ENCODE measurements around the gene SRP14.
A peak's percentile ranks its signal among the peaks of the same experiment; 100 is the strongest.

SRP14 gene, protein sequence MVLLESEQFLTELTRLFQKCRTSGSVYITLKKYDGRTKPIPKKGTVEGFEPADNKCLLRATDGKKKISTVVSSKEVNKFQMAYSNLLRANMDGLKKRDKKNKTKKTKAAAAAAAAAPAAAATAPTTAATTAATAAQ

DNA sequence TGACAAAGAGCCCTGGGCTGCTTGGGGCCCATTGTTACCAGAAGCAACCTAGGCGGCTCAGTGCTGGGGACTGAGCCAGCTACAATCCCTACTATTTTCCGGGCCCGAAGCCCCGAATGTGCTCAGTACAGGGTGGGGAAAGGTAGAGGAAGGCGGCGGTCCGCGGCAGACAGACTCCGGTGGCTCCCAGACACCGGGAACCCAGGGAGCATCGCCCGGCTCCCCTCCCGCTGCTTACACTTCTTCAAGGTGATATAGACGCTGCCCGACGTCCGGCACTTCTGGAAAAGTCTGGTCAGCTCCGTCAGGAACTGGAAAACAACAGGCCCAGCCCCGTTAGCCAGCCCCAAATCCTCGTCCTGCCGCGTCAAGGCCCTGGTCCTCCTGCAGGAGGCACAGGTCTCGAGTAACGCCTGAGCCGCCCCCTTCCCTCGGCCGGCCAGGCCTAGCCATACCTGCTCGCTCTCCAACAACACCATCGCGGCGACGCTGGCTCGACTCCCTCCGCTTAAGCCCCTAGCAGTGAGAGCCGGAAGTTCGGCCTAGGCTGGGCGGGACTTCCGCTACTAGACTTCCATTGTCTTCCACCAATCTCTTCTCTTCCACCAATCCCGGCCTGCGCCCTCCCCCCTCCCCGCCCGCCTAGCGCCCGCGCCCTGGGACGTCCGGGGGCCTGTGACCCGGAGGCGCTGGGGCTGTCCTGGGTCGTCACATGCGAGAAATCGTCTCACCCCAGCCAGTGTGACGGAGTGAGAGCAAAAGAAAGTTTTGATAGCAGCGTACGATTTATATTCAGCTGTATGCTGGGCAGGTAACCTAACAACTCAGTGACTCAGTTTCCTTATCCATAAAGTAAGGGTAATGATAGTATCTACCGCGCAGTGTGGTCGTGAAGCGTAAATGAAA, at the start of gene SRP14:
SRP14 (minus strand) TSS at position 544 of the 906 bp plus-strand sequence; CDS start at position 479, 65 bp downstream.
- DNase-seq (ENCODE audit: low read depth), result peak; percentile 94
- peak within 1 kb of the TSS; percentile 77 for H3K4me3 ChIP-seq (ENCODE audit: low read depth, low read length)

GRCh38 chr15:40087991-40088928, 49.3 kb upstream of the SRP14 start:
- H3K4me3 ChIP-seq (ENCODE audit: low read depth, low read length), result no peak overlapping the region
- no peak for TF ChIP-seq CTCF (conservative IDR thresholded peaks at IDR 0.05; ENCODE audit: low read depth, low read length)
- DNase-seq (ENCODE audit: low read depth), result peak; percentile 61

More for the DNA sequence above, at the start of gene SRP14:
- TF ChIP-seq CTCF (conservative IDR thresholded peaks at IDR 0.05; ENCODE audit: low read depth, low read length), result no peak

DNA sequence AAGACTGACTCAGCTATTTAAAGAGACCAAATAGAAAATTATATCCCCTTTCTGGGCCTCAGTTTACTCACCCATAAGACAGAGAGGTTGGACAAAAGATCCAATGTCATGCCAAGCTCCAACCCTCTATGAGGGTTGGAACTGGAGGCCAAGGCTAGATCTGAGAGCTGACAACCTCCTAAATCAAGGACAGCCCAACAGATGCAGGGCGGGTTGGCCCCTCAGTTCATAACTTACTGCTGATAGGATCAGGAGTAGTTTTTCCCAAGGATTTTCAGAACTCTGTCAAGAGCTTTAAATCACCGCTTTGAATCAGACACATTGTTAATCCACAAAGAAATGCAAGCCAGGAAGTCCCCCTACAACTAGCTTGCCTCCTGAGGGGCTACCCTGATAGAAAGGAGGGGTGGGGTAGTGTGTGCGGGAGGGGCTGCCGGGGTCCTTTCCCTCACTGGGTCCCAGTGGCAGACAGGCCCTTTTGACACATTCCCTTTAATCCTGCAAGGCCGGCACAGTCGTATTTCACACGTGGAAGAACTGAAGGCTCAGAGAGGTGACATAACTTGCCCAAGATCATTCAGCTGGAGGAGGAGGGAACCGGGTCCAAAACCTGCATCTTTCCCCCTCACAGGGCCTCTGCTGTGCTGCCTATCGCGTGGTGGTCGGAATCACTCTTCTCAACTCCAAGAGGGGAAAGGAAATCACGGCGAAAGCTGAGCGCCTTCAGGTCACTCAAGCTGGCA, 48.3 kb upstream of the SRP14 start:
- H3K4me3 ChIP-seq (ENCODE audit: low read depth, low read length), result no peak overlapping the region
- TF ChIP-seq CTCF (conservative IDR thresholded peaks at IDR 0.05; ENCODE audit: low read depth, low read length), result no peak
- DNase-seq (ENCODE audit: low read depth), result no peak

DNA sequence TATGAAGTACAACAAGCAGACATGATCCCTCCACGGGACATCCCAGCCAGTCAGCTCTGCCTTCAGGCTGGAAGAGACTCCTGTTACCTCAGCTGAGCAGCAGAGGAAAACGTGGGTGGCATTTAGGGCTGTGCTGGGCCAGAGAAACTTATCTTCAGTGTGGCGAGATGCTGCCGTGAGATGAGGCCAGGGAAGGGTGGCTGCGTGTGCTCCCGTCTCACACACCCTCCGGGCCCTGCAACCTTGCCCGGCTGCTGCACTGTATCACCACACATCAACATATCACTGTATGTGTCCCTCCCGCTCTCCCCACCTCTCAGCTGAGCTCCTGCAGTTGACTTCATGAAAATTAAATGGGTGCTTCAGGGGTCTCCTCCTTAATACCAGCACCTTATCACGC, 46.3 kb upstream of the SRP14 start:
- DNase-seq (ENCODE audit: low read depth), result no peak
- no peak overlapping the region for H3K4me3 ChIP-seq (ENCODE audit: low read depth, low read length)
- no peak for TF ChIP-seq CTCF (conservative IDR thresholded peaks at IDR 0.05; ENCODE audit: low read depth, low read length)

DNA sequence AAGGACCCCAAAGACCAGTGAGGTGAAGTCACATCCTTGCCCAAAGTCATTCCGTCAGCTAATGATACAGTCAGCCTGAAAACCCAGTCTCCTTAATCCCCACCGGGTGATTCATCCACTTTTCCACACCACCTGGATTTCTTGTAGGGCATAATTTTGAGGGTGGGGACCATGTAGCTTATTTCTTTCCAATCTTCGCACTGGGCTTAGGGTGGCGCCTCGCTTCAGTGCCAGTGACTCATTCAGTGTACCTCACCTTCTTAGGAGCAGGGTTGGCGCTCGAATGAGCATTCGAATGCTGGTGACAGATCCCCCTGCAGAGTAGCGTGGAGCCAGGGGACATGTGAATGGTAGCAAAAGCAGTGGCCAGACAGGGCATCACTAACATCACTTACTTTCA, 45.7 kb upstream of the SRP14 start:
- H3K4me3 ChIP-seq (ENCODE audit: low read depth, low read length), result no peak overlapping the region
- TF ChIP-seq CTCF (conservative IDR thresholded peaks at IDR 0.05; ENCODE audit: low read depth, low read length), result no peak
- DNase-seq (ENCODE audit: low read depth), result no peak

DNA sequence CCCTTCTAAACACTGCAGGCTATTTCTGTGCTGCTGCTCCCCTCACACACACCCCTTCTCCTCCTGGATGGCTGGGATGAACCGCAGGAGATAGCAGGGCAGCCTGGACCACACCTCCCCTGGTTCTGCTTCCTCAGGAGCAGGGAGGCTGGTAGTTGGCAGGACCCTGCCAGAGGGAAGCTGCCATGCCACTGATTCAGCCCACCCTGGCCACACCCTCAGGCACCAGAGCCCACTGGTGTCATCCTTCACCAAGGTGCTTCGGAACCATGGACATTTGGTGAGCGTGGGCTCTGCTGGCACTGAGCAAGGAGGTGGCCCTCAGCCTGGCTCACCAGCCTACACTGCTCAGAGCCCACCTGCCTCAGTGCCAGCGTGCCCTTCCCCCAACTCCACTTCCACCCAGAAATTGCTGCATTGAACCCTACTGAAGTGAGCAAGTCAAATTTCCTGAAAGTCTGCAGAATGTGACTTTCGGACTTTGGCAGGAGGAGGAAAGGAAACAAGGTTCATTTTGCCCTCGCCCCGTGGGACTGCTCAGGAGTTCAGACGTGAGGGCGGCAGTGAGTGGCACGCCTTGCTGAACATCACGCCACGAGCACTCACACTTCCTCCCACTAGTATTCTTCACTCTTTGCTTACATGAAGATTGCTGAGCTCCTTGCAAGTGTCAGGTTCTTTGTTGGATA, 43.4 kb upstream of the SRP14 start:
- H3K4me3 ChIP-seq (ENCODE audit: low read depth, low read length), result peak overlapping the region; percentile 37

More for the DNA sequence above, 43.4 kb upstream of the SRP14 start:
- DNase-seq (ENCODE audit: low read depth), result no peak
- TF ChIP-seq CTCF (conservative IDR thresholded peaks at IDR 0.05; ENCODE audit: low read depth, low read length), result no peak
